AG09319 (cell line): ENCODE results near the gene IQSEC3.

ENCODE experiments used
- DNase-seq: peaks from one replicate; pipeline ENCODE4 v3.0.0-alpha.2; 2010; ENCODE audit warnings: low read depth; ENCODE audit errors: extremely low read depth
- TF ChIP-seq, protein P1 (sequence below): IDR thresholded peaks from 2 replicates; pipeline ENCODE4 v1.5.1; 2011; ENCODE audit warnings: low read depth, mild to moderate bottlenecking, inconsistent platforms, low read length, moderate library complexity

Gene IQSEC3

DNA sequence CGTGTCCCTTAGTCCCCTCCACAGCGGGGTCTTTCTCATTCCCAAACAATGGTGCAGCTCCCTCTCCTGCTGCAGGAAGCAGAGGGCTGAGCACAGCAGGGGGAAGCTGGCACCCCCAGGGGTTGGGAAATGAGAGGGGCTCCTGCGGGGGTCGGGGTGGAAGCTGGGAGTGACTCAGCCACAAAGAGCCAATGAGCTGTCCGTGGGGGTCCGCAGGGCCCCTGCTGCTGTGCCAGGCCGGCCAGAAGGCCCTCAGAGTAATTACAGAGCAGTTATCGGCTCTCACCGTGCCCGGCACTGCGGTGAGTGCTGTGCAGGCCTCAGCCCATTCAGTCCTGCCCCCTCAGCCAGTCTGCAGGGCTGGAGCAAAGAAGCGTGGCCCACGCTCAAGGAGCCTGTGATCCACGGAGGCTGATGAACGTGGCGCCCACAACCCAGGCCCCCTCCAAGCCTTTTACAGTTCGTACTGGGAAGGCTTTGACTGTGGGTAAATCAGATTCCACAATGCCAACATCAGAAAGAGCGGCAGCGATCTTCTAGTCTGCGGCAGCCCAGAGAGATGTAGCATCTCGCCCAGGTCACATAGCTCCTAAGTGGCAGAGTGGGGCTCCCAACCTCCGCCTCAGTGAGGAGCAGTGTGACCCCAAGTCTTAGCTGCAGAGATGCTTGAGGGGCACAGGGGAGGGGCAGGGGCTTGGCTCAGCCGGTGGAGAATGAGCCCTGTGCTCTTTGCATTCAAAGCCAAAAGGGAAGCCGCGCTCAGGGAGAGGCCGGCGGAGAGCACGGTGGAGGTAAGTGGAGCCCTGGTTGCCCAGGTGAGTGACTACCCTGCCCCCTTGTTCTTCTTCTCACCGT, 104.0 kb downstream of the IQSEC3 start:
- DNase-seq: no peak

DNA sequence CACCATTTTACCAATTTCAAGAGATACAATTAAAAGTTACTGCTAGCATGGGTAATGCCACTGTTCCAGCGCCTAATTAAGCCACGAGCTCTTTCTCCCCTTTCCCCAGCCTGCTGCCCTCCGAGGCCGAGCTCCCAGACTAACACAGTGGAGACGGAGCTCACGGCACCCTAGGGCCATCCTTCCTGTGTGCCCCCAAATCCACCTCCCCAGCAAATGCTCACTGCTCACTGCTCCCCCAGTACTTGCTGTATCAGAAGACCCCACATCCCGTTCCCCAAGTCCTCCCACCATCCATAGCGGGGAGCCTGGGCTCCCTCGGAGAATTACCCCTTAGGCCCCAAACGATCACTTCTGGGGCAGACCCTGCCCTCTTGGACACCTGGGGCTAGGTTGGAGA, 104.7 kb downstream of the IQSEC3 start:
- DNase-seq: no peak
- TF ChIP-seq, protein P1, sequence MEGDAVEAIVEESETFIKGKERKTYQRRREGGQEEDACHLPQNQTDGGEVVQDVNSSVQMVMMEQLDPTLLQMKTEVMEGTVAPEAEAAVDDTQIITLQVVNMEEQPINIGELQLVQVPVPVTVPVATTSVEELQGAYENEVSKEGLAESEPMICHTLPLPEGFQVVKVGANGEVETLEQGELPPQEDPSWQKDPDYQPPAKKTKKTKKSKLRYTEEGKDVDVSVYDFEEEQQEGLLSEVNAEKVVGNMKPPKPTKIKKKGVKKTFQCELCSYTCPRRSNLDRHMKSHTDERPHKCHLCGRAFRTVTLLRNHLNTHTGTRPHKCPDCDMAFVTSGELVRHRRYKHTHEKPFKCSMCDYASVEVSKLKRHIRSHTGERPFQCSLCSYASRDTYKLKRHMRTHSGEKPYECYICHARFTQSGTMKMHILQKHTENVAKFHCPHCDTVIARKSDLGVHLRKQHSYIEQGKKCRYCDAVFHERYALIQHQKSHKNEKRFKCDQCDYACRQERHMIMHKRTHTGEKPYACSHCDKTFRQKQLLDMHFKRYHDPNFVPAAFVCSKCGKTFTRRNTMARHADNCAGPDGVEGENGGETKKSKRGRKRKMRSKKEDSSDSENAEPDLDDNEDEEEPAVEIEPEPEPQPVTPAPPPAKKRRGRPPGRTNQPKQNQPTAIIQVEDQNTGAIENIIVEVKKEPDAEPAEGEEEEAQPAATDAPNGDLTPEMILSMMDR: no peak

More for the DNA sequence above, 104.0 kb downstream of the IQSEC3 start:
- TF ChIP-seq, protein P1: no peak

DNA sequence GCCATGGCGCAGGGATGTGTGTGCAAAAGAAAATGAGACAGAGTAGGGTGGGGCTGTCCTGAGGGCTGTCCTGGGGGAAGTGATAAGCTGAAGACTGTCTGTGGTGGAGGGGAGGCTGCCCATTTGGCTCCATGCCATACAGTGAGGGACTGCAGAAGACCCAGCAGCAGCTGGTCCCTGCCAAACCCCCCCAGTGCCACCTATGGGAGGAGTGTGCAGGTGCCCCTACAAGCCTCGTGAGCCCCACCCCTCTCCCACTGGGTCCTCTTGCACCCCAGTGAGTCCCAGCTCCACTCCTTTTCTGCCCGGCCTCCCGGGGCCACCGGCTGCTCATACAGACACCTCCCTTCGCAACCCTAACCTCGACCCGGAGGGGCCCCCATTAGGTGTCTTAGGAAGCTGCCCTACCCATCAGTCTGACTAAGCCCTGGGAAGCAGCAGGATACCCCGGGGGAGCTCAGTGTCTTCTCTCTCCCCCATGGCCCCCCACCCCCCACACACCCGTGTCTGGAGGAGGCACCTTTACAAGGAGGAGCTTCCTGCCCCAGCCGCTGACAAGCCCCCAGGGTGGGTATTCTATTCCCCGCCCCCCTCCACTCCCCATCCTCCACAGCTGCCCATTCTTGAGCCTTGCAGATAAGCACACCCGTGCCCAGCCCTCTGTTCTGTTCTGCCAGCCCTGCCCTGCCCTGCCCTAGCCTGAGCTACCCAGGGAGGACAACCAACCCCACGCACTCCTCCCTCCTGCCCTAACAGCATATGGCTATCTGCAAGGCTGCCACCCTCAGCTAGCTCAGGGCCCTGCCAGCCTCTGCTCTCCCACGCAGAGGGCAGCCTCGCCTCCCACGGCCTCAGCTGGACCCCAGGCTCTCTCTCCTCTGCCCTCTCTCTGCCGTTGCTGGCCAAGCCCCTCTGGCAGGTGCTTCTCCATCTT, 105.4 kb downstream of the IQSEC3 start:
- TF ChIP-seq, protein P1: no peak
- DNase-seq: no peak

DNA sequence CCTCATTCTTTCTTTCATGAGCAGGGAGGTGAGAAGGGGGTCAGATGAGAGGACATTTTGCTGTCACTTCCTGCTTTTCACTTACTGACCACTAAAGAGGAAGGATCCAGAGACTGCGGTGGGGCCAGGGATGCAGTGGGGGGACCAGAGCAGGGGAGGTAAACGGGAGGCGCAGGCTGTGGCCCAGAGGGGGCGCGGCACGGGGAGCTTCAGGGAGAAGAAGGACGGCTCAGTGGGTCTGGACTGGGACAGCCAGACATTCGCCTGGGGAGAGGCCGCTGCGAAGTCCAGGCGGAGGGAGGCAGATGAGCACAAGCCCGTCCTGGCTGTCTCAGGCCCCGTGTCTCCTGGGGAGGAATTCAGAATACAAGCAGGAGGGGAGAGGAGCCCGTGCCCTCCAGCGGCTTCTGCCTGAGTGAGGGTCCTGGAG, 106.2 kb downstream of the IQSEC3 start:
- DNase-seq: no peak
- TF ChIP-seq, protein P1: no peak

DNA sequence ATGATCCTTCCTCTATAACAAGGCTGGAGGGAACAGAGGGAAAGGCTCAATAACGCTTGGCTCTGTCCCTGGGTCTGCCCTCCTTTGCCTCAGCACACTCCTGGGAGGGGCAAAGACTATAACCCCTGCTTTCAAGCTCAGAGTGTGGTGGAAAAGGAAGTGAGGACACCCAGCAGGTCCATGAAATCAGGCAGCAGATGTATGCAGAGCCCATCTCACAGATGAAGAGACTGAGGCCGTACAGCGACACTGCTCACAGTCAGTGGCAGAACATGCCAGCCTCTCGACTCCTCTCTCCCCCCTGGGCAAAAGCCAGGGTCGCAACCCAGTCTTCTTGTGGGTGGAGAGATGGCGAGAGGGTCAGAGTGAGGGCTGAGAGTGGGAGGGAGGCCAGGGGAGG, 107.6 kb downstream of the IQSEC3 start:
- TF ChIP-seq, protein P1: no peak
- no peak for DNase-seq

DNA sequence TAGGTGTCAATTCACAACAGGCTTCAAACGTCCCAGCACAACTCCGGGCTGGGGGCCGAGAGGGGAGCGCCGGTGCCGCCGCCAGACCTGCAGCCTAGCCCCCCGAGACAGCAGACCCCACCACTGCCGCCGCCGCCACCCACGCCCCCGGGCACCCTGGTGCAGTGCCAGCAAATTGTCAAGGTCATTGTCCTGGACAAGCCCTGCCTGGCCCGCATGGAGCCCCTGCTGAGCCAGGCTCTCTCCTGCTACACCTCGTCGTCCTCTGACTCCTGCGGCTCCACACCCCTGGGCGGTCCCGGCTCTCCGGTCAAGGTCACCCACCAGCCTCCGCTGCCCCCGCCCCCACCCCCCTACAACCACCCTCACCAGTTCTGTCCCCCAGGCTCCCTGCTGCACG, 108.0 kb downstream of the IQSEC3 start:
- TF ChIP-seq, protein P1: no peak
- DNase-seq: no peak

DNA sequence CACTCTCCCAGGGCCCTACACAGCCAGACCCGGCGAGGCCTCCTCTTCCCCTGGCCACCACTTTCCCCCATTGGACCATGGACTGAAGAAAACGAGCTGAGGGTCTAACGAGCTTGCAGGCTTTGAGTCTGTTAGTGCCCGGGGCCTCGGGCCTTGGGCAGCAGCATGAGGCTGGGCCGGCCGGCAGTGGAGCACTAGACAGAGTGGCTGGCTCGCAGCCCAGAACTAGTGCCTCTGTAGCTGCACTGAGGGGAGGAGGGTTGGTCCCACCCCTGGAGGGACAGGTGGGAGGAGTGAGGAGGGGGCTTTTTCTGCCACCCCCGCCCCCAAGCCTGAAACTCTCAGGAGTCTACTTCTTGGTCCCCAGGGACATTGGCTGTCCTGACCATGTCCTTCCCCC, 108.7 kb downstream of the IQSEC3 start:
- TF ChIP-seq, protein P1: no peak
- DNase-seq: no peak
